ENCODE data around the gene ZBED6.

Gene ZBED6

GRCh38 chr1:203799157-203799556, 3.7 kb downstream of the ZBED6 start:
- Histone ChIP-seq H3K27me3 (ENCODE audit: control insufficient read depth in 2 of 2, insufficient read depth in 2 of 2, low read length in 2 of 2) (no peaks in the 10 kb centered on the region), H3K4me1 (ENCODE audit: control insufficient read depth in 2 of 2, insufficient read depth in 2 of 2, low read length in 2 of 2) (peaks cover 17 to 21% of the 10 kb centered on the region in 2 donors), H3K9ac (ENCODE audit: low read depth in 1 of 2, low read length in 2 of 2) (no peak overlapping the region), H3K4me3 (ENCODE audit: low read length in 2 of 2) (no peak overlapping the region), H3K27ac (ENCODE audit: low read depth in 2 of 2, low read length in 2 of 2) (no peak overlapping the region), H3K36me3 (ENCODE audit: control insufficient read depth in 2 of 2, insufficient read depth in 2 of 2, low read length in 2 of 2) (peaks cover 7 to 24% of the 10 kb centered on the region in 2 donors), H3K9me3 (ENCODE audit: control insufficient read depth in 2 of 2, low read length in 2 of 2) (no peaks in the 10 kb centered on the region)

GRCh38 chr1:203799971-203800370, 4.5 kb downstream of the ZBED6 start:
- H3K4me1 ChIP-seq (ENCODE audit: control insufficient read depth in 2 of 2, insufficient read depth in 2 of 2, low read length in 2 of 2): peaks cover 15 to 19% of the 10 kb centered on the region in 2 donors
- no peaks in the 10 kb centered on the region for H3K9me3 ChIP-seq (ENCODE audit: control insufficient read depth in 2 of 2, low read length in 2 of 2)
- no peaks in the 10 kb centered on the region for H3K27me3 ChIP-seq (ENCODE audit: control insufficient read depth in 2 of 2, insufficient read depth in 2 of 2, low read length in 2 of 2)
- H3K4me3 ChIP-seq (ENCODE audit: low read length in 2 of 2): no peak overlapping the region
- no peak overlapping the region for H3K9ac ChIP-seq (ENCODE audit: low read depth in 1 of 2, low read length in 2 of 2)
- H3K36me3 ChIP-seq (ENCODE audit: control insufficient read depth in 2 of 2, insufficient read depth in 2 of 2, low read length in 2 of 2): peaks cover 7 to 24% of the 10 kb centered on the region in 2 donors
- no peak overlapping the region for H3K27ac ChIP-seq (ENCODE audit: low read depth in 2 of 2, low read length in 2 of 2)

- peaks cover 12 to 25% of the 10 kb centered on the region in 2 donors for H3K36me3 ChIP-seq (ENCODE audit: control insufficient read depth in 2 of 2, insufficient read depth in 2 of 2, low read length in 2 of 2)
- no peaks in the 10 kb centered on the region for H3K4me1 ChIP-seq (ENCODE audit: control insufficient read depth in 2 of 2, insufficient read depth in 2 of 2, low read length in 2 of 2)
- H3K27me3 ChIP-seq (ENCODE audit: control insufficient read depth in 2 of 2, insufficient read depth in 2 of 2, low read length in 2 of 2): no peaks in the 10 kb centered on the region
- no peak overlapping the region for H3K27ac ChIP-seq (ENCODE audit: low read depth in 2 of 2, low read length in 2 of 2)
- H3K9me3 ChIP-seq (ENCODE audit: control insufficient read depth in 2 of 2, low read length in 2 of 2): no peaks in the 10 kb centered on the region
- no peak overlapping the region for H3K9ac ChIP-seq (ENCODE audit: low read depth in 1 of 2, low read length in 2 of 2)
- H3K4me3 ChIP-seq (ENCODE audit: low read length in 2 of 2): no peak overlapping the region
Measured at GRCh38 chr1:203805689-203806088, 10.3 kb downstream of the ZBED6 start.

- Histone ChIP-seq H3K4me3 (ENCODE audit: low read length in 2 of 2) (no peak overlapping the region), H3K9ac (ENCODE audit: low read depth in 1 of 2, low read length in 2 of 2) (no peak overlapping the region), H3K27ac (ENCODE audit: low read depth in 2 of 2, low read length in 2 of 2) (no peak overlapping the region), H3K36me3 (ENCODE audit: control insufficient read depth in 2 of 2, insufficient read depth in 2 of 2, low read length in 2 of 2) (peaks cover 14 to 26% of the 10 kb centered on the region in 2 donors), H3K27me3 (ENCODE audit: control insufficient read depth in 2 of 2, insufficient read depth in 2 of 2, low read length in 2 of 2) (no peaks in the 10 kb centered on the region), H3K4me1 (ENCODE audit: control insufficient read depth in 2 of 2, insufficient read depth in 2 of 2, low read length in 2 of 2) (no peaks in the 10 kb centered on the region), H3K9me3 (ENCODE audit: control insufficient read depth in 2 of 2, low read length in 2 of 2) (no peaks in the 10 kb centered on the region)
Measured at GRCh38 chr1:203807196-203807595, 11.8 kb downstream of the ZBED6 start.

GRCh38 chr1:203813581-203814341, 18.3 kb downstream of the ZBED6 start:
- no peaks in the 10 kb centered on the region for H3K27me3 ChIP-seq (ENCODE audit: control insufficient read depth in 2 of 2, insufficient read depth in 2 of 2, low read length in 2 of 2)
- no peak overlapping the region for H3K4me3 ChIP-seq (ENCODE audit: low read length in 2 of 2)
- H3K36me3 ChIP-seq (ENCODE audit: control insufficient read depth in 2 of 2, insufficient read depth in 2 of 2, low read length in 2 of 2): peaks cover 23 to 34% of the 10 kb centered on the region in 2 donors

GRCh38 chr1:203818399-203818798, 23.0 kb downstream of the ZBED6 start:
- H3K27ac ChIP-seq (ENCODE audit: low read depth in 2 of 2, low read length in 2 of 2): no peak overlapping the region
- H3K4me1 ChIP-seq (ENCODE audit: control insufficient read depth in 2 of 2, insufficient read depth in 2 of 2, low read length in 2 of 2): no peaks in the 10 kb centered on the region
- H3K27me3 ChIP-seq (ENCODE audit: control insufficient read depth in 2 of 2, insufficient read depth in 2 of 2, low read length in 2 of 2): no peaks in the 10 kb centered on the region
- H3K4me3 ChIP-seq (ENCODE audit: low read length in 2 of 2): no peak overlapping the region
- no peak overlapping the region for H3K9ac ChIP-seq (ENCODE audit: low read depth in 1 of 2, low read length in 2 of 2)
- H3K9me3 ChIP-seq (ENCODE audit: control insufficient read depth in 2 of 2, low read length in 2 of 2): no peaks in the 10 kb centered on the region
- peaks cover 50 to 68% of the 10 kb centered on the region in 2 donors for H3K36me3 ChIP-seq (ENCODE audit: control insufficient read depth in 2 of 2, insufficient read depth in 2 of 2, low read length in 2 of 2)

More at GRCh38 chr1:203813581-203814341, 18.3 kb downstream of the ZBED6 start:
- Histone ChIP-seq H3K9ac (ENCODE audit: low read depth in 1 of 2, low read length in 2 of 2) (no peak overlapping the region), H3K9me3 (ENCODE audit: control insufficient read depth in 2 of 2, low read length in 2 of 2) (no peaks in the 10 kb centered on the region), H3K4me1 (ENCODE audit: control insufficient read depth in 2 of 2, insufficient read depth in 2 of 2, low read length in 2 of 2) (no peaks in the 10 kb centered on the region), H3K27ac (ENCODE audit: low read depth in 2 of 2, low read length in 2 of 2) (no peak overlapping the region)

- no peak overlapping the region for H3K27ac ChIP-seq (ENCODE audit: low read depth in 2 of 2, low read length in 2 of 2)
- peaks cover 54 to 63% of the 10 kb centered on the region in 2 donors for H3K36me3 ChIP-seq (ENCODE audit: control insufficient read depth in 2 of 2, insufficient read depth in 2 of 2, low read length in 2 of 2)
- H3K4me3 ChIP-seq (ENCODE audit: low read length in 2 of 2): no peak overlapping the region
Measured at GRCh38 chr1:203823306-203823705, 27.9 kb downstream of the ZBED6 start.

GRCh38 chr1:203826175-203826574, 30.8 kb downstream of the ZBED6 start:
- Histone ChIP-seq H3K9ac (ENCODE audit: low read depth in 1 of 2, low read length in 2 of 2) (no peak overlapping the region), H3K9me3 (ENCODE audit: control insufficient read depth in 2 of 2, low read length in 2 of 2) (no peaks in the 10 kb centered on the region), H3K4me3 (ENCODE audit: low read length in 2 of 2) (no peak overlapping the region), H3K4me1 (ENCODE audit: control insufficient read depth in 2 of 2, insufficient read depth in 2 of 2, low read length in 2 of 2) (no peaks in the 10 kb centered on the region), H3K27me3 (ENCODE audit: control insufficient read depth in 2 of 2, insufficient read depth in 2 of 2, low read length in 2 of 2) (no peaks in the 10 kb centered on the region), H3K27ac (ENCODE audit: low read depth in 2 of 2, low read length in 2 of 2) (no peak overlapping the region), H3K36me3 (ENCODE audit: control insufficient read depth in 2 of 2, insufficient read depth in 2 of 2, low read length in 2 of 2) (peaks cover 62% of the 10 kb centered on the region in 2 donors)

More at GRCh38 chr1:203823306-203823705, 27.9 kb downstream of the ZBED6 start:
- no peak overlapping the region for H3K9ac ChIP-seq (ENCODE audit: low read depth in 1 of 2, low read length in 2 of 2)
- H3K27me3 ChIP-seq (ENCODE audit: control insufficient read depth in 2 of 2, insufficient read depth in 2 of 2, low read length in 2 of 2): no peaks in the 10 kb centered on the region
- H3K4me1 ChIP-seq (ENCODE audit: control insufficient read depth in 2 of 2, insufficient read depth in 2 of 2, low read length in 2 of 2): no peaks in the 10 kb centered on the region
- H3K9me3 ChIP-seq (ENCODE audit: control insufficient read depth in 2 of 2, low read length in 2 of 2): no peaks in the 10 kb centered on the region

GRCh38 chr1:203828002-203828401, 32.6 kb downstream of the ZBED6 start:
- Histone ChIP-seq H3K9me3 (ENCODE audit: control insufficient read depth in 2 of 2, low read length in 2 of 2) (no peaks in the 10 kb centered on the region), H3K4me1 (ENCODE audit: control insufficient read depth in 2 of 2, insufficient read depth in 2 of 2, low read length in 2 of 2) (no peaks in the 10 kb centered on the region), H3K9ac (ENCODE audit: low read depth in 1 of 2, low read length in 2 of 2) (no peak overlapping the region), H3K27me3 (ENCODE audit: control insufficient read depth in 2 of 2, insufficient read depth in 2 of 2, low read length in 2 of 2) (no peaks in the 10 kb centered on the region), H3K36me3 (ENCODE audit: control insufficient read depth in 2 of 2, insufficient read depth in 2 of 2, low read length in 2 of 2) (peaks cover 54 to 60% of the 10 kb centered on the region in 2 donors), H3K4me3 (ENCODE audit: low read length in 2 of 2) (no peak overlapping the region), H3K27ac (ENCODE audit: low read depth in 2 of 2, low read length in 2 of 2) (no peak overlapping the region)

- H3K9me3 ChIP-seq (ENCODE audit: control insufficient read depth in 2 of 2, low read length in 2 of 2): no peaks in the 10 kb centered on the region
- H3K27ac ChIP-seq (ENCODE audit: low read depth in 2 of 2, low read length in 2 of 2): no peak overlapping the region
- H3K9ac ChIP-seq (ENCODE audit: low read depth in 1 of 2, low read length in 2 of 2): no peak overlapping the region
- no peak overlapping the region for H3K4me3 ChIP-seq (ENCODE audit: low read length in 2 of 2)
- H3K27me3 ChIP-seq (ENCODE audit: control insufficient read depth in 2 of 2, insufficient read depth in 2 of 2, low read length in 2 of 2): no peaks in the 10 kb centered on the region
- H3K4me1 ChIP-seq (ENCODE audit: control insufficient read depth in 2 of 2, insufficient read depth in 2 of 2, low read length in 2 of 2): no peaks in the 10 kb centered on the region
- H3K36me3 ChIP-seq (ENCODE audit: control insufficient read depth in 2 of 2, insufficient read depth in 2 of 2, low read length in 2 of 2): peaks cover 50 to 56% of the 10 kb centered on the region in 2 donors
Measured at GRCh38 chr1:203828503-203828902, 33.1 kb downstream of the ZBED6 start.

Measured in mucosa of rectum (tissue), 2 donors.